Measurements from ENCODE around the gene GPR119.
"Not testable (repeated sequence)": the region's sequence is repeated elsewhere in the genome, so short reads cannot be mapped to it uniquely, and the experiment has no call there.

GPR119 gene

DNA sequence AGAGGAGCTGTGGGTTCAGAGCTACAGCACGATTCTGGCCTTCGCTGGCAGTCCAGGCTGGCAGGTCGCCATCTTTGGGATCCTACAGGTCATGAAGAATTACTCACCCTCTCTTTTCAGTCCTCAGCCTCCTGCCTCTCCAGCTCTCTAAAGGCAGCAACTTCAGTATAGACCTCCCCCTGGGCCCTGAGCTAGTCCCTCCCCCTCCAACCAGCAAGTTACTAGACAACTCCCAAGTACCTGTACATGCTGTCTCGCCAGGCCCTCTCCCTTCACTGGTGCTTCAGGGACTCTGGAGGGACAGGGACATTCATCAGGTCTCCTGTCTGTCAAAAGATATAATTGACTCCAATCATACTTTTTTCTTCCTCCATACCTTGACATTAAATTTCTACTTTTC is at the start of gene GPR119:
Gene GPR119, minus strand, starts transcription at position 155 of the 400 bp plus-strand sequence. CDS start 227 bp downstream, outside the sequence.
- DNase-seq, result no peak

DNA sequence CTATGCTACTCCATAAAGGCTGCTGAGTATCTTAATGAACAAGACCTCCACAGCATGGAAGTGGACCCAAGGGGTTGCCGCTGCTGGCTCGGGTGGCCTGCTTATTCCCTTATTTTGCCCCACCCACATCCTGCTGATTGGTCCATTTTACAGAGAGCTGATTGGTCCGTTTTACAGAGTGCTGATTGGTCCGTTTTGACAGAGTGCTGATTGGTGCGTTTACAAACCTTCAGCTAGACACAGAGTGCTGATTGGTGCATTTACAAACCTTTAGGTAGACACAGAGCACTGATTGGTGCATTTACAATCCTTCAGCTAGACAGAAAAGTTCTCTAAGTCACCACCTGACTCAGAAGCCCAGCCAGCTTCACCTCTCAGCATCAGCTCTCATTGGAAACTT is 43.8 kb upstream of the GPR119 start:
- DNase-seq, result not testable (repeated sequence)

DNA sequence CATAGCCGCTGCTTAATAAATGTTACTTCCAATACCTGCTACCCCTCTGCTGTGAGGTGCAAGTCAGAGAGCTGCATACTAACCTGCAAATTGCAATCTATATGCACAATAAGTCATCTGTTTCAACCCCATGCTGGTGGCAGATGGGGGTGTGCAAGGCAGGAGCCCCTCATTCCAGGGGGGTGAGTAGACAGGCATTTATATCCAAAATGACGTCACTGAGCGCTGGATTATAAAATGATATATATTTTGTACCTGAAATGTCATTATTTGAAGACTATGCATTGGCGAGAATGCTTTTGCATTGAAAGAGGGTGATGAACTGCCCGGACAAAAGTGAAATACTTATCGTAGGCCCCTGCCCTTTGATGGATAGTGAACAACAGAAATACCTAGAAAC is 41.1 kb upstream of the GPR119 start:
- no peak for DNase-seq

DNA sequence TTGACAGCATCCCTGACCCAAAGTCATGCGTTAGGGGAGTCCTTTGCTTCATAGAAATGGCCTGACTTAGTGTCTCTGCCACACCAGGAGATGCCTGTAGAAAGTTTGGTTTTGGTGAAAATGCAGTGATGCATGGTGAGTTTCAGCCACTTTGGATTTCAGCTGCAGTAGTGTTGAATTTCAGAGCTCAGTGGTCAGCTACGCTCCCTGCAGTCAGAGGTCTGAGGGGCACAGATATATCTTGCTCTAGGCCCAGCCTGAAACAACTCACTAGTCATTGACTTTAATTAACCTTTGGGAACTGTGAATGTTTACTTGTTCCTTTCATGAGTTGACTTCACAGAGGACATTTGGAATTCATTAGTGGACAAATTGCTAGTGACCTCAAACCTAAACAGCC is 33.8 kb upstream of the GPR119 start:
- no peak for DNase-seq

DNA sequence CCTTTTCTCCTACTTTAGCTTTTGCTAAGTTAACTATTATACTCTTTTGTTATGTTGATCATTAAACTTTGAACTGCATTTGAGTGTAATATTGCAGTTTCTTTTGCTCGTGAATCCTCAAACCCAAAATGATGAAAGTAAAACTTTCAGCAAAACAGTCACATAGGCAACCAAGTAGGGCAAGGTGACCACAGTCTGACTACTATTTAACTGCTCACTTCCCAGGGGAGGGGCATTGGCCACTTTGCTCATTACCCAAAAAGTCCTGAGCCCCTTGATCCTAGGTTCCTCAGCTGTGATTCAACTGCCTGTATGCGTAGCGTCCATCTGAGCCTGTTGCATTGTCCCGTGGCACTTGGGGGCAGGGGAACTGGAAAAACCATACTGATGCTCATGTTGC is 33.3 kb upstream of the GPR119 start:
- no peak for DNase-seq

DNA sequence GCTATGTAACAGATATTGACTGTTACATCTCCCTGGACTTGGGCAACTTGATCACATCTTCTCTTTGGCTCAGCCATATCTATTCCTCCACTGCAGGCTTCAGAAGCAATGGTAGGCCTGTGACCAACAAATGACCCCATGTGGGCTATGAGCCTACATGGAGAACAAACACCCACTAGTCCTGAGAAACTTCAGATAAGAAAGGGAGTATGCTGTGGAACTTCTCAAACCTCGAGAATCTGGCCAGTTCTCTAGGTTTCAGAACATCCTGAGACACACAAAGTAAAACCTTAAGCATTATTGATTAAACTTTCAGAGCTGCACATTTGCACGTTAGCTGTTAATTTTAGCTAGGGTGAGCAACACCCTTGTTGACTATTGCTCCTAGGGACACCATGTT is 32.6 kb upstream of the GPR119 start:
- DNase-seq, result no peak

DNA sequence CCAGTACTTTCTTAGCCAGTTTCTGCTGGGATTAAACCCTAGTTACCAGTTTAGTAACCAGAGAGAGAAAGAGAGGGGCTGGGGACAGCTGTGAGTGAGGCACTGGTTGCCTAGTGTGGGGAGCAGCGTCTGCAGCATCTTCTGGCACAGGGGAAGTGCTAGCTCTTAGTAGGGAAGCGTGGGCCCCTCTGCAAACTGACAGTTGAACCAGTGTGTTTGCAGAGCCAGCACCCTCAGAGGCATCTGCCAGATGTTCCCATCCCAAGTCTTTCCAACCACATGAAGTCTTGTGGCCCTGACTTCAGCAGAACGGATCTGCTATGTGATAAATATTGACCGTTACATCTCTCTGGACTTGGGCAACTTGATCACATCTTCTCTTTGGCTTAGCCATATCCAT is 31.3 kb upstream of the GPR119 start:
- no peak for DNase-seq

DNA sequence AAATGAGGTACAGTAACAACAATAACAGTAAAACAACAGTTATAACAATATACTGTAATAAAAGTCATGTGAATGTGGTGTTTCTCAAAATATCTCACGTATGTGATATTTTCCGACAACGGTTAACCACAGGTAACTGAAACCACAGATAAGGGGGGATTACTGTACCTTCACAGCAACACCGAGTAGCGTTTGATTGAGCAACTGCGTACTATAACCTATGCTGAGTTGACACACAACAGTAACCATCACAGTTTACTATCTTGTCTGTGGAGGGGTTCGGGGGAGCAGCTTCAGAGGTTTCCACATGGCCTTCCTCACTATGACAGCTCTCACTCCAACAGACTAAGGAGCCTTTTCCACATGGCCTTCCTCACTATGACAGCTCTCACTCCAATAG is 29.7 kb upstream of the GPR119 start:
- DNase-seq, result no peak

DNA sequence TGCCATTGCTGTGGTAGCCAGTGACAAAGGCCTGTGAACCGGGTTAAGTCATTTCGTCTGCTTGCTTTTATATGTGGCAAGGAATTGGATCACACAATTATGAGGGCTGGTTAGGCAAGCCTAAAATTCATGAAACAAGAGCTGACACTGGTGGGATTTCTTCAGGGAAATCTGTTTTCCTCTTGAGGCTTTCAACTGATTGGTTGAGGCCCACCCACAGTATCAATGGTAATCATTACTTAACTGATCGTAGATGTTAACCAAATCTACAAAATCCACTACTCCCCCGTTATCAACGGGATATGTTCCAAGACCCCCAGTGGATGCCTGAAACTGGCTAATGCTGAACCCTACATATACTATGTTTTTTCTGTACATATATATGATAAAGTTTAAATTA is 29.3 kb upstream of the GPR119 start:
- no peak for DNase-seq

DNA sequence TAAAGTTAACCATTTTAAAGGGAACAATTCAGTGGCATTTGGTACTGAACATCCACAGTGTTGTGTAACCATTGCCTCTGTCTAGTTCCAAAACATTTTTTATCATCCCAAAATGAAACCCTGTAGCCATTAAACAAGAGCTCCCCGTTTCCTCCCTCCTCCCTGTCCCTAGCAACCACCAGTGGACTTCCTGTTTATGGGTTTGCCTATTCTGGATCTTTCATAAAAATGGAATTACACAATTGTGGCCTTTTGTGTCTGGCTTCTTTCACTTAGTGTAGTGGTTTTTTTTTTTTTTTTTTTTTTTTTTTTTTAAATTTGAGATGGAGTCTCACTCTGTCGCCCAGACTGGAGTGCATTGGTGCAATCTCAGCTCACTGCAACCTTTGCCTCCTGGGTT is 27.9 kb upstream of the GPR119 start:
- DNase-seq, result no peak

DNA sequence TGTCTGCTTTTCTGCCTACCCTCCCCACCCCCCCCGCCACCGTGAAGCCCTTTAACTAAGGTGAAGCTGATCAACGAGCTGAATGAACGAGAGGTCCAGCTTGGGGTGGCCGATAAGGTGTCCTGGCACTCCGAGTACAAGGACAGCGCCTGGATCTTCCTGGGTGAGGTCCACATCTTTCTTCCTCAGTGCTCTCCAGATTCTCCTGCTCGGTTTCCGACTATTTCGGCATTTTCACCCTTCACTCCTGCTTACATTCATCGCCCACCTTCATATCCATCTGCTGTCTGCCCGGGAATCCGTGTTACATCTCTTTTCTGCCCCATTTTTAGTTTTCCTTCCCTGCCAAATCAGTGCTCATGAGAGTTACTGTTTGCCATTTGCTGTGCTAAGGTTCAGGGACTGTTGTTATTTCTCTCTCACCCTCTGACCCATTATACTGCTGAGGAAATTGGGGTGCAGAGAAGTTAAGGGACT is 16.8 kb upstream of the GPR119 start:
- no peak for DNase-seq

DNA sequence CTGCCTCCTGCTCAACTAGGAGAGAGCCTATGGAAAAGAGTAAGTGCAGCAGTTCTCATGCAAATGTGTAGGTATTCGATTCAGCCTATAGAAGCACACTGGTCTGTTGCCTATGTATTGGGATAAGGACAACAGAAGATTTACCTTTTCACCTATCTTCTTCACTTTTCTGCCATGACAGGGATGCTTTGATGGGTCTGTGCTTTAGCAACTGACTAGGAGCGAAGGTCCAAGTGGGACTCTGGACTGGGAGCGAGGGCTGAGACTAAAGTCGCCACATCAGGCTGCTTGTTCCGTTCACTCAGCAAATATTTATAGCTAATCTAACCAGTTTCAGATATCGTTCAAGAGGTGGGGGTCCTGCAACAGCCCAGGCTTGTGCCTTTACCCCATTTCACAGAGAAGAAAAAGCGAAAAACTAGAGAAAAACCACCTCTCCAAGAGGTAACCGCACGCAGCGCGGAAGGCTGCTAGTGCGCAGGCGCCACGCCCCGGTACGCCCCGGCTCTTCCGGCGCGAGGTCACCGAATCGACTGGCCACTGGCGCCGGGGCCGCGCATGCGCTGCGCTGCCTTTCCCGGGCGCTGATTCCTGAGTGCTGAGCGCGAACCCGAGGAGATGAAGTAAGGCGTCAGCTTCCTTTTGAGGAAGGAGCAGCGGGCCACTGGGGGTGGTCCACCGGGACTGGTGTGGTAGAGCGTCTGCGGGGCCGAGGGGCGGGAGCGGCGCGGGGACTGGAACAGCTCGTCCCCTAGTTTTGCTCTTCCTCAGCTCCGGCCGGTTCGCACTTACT is 16.1 kb upstream of the GPR119 start, which contains the start of gene RBMX2:
Gene RBMX2, plus strand, starts transcription at position 573 of the 793 bp plus-strand sequence. Its CDS starts 46 bp downstream, at position 619.
- peak; percentile 69 for DNase-seq

DNA sequence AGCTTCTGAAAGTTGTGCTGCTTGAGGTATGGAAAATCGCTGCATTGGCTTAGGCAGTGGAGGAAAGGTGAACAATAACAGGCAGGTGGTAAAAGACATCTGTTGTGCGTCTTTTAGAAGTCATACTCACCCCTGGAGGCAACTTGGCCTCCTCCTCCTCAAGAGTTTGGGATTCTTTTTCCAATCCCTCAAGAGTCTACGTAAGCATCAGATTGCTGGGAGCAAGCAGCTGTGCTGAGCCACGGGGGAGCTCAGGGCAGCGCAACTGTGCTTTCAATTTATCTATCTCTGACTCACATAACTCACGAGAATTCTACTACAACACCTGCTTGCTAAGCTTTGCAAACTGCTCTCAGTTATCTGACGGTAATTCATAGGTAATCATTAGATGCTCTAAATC is 9.9 kb upstream of the GPR119 start:
- DNase-seq, result no peak

DNA sequence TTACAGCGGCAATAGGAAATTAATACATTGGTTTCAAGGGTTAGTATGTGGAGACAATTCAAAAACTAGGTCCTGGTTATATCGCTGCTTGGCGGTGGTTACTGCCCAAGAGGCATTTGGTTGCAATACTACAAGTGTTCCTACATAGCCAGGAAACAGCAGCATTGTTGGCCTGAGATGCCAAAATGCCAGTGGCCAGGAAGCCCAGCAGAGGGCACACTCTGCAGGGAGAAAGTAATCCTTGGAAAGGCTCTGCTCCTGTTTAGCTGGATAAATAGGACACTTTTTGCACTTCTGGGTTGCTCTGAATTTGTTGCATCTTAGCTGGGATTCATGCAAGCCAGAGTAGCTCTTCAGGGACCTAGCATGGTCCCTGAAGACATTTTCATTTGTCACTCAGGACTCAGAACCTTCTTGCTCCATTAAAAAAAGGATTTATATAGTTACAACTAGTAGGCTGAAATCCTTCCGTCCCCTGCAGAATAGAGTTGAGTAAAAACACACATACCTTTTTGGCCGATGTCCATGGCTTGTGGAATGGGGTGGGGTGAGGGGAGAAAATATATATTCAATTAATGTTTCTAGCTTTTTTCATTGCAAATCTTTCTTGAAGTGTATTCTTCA is 8.1 kb upstream of the GPR119 start:
- DNase-seq, result no peak

DNA sequence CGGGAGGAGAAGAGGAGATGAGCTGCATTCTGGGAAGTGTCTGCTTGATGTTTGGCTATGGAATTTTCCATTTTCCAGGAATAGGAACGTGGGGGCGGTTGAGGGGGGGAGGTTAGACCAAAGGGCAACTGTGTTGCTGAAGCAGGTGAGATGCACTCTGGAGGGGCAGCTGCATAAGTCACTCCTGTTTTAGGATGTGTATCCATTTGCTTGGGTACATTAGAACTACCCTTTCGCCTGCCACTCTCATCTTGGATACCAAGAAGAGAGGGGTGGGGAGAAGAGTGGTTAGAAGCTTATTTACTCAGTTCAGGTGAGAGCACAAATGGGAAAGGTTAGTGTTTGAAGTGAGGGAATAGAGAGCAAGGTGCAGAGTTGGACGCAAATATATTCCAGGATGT is 934 bp upstream of the GPR119 start:
- no peak for DNase-seq

DNA sequence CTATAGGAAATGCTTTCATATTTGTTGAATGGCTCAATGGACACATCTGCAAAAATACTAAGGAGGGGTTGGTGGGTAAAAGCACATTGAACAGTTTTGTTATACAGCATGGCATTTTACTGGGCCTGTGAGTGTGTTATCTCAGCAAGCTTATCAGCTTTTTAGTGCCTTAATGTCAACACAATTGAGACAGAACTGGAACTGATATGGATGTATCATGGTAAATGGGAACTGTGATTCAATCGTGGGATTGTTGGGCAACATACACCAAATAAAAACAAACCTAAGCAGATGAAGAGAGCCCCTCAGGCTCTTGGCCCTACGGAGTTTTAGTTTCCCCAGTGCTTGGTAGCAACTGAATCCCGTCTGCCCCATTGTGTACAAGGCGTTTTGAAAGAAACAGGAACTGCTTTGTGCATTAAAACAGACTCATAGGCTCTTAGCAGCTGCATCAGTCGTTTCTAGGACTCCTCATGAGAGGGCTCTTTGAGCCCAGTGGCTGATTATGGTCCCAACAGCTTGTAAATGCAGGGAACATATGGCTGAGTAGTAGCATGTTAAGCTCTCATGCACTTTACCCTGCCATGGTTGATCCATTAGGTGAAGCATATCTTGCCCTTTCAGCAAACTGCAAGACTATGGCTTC is 7.3 kb downstream of the GPR119 start:
- no peak for DNase-seq

DNA sequence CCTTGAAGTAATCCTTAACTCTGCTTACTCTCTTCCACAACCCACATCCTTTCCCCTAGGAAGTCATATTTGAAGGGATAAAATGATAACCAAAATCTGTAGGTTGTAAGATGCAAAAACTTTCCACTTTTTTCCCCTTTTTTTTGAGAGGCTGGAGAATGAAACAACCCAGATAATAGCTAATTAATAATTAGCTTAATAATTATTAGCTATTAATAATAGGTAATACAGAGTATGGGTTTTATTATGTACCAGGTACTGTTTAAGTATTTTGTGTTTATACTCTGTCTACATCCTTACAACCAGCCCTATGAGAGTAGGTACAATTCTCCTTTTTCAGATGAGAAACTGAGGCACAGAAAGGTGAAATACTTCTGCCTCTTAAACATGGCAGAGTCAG is 9.4 kb downstream of the GPR119 start:
- no peak for DNase-seq

DNA sequence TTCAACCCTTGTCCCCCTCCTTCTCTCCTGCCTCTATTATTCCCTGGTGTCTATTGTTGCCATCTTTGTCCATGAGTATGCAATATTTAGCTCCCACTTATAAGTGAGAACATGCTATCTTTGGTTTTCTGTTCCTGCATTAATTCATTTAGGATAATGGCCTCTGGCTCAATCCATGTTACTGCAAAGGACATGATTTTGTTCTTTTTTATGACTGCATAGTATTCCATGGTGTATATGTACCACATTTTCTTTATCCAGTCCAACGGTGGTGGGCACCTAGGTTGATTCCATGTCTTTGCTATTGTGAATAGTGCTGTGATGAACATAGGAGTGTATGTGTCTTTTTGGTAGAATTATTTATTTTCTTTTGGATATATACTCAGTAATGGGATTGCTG is 33.4 kb downstream of the GPR119 start:
- DNase-seq, result not testable (repeated sequence)

DNA sequence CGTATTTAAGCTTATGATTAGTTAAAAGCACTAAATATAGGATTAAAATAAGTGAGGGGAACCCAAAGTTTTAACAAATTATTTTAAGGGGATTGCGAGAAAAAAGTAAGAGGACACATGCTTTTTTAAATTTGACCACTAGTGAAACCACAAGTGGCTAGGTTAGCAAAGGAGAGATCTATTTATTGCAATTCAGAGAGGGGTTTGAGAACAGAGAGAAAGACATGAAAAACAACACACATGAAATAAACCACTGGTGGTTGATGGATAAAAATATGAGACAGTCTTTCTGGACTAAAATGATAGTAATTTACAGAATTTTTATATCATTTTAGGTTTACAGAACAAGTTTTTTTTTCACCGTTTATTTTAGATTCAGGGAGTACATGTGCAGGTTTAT is 33.9 kb downstream of the GPR119 start:
- no peak for DNase-seq

DNA sequence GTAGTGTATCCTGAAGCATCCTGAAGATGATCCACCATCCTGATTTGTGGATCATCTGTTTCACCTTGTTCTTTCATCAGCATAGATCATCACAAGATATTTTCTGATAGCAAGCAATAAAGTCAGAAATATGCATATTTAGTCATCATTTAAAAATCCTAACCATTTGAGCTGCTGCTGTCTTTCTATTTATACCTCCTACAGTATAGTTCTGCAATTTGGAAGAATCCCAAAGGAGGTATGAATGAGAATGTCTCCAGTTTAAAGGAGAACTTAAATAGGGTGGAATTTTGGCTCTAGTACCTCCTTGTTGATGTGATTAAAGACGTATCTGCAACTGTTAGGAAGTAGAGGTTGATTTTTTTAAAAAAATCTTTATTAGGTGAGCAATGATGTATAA is 38.2 kb downstream of the GPR119 start:
- no peak for DNase-seq

DNA sequence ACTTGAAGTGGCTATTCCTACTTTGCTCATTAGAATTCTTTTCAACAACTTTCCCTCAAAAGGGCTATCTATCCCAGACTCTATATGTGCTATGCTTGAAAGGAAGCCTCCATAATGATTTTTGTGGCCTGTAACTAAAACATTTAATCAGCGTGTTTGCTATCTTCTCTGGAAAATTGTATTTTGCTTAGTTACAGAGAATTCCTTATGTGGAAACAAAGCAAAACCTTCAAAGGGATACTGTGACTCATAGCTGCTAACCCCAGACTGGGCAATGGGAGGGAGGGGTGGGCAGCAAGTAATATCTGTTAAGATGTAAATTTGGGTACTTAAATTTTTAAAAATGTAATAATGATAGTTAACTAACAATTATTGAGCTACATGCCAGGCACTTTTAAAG is 42.1 kb downstream of the GPR119 start:
- no peak for DNase-seq

DNA sequence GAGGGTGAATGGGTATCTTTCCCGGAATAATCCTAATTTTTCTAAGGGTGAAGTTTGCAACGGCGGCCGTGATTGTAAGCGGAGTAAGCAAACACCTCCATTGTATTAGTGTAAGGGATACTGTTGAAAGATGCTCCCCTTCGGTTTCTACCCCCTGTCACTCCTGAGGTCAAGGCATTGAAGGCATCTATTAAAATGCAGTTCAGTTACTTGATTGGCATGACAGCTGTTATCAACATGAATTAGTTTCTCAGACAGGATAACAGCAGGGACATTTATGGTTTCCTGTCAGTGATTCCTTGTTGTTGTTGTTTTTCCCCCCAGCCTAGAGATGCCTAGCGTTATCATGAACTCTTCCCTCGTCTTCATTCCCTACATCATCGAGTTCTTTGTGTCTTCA is 45.2 kb downstream of the GPR119 start:
- DNase-seq, result no peak

DNA sequence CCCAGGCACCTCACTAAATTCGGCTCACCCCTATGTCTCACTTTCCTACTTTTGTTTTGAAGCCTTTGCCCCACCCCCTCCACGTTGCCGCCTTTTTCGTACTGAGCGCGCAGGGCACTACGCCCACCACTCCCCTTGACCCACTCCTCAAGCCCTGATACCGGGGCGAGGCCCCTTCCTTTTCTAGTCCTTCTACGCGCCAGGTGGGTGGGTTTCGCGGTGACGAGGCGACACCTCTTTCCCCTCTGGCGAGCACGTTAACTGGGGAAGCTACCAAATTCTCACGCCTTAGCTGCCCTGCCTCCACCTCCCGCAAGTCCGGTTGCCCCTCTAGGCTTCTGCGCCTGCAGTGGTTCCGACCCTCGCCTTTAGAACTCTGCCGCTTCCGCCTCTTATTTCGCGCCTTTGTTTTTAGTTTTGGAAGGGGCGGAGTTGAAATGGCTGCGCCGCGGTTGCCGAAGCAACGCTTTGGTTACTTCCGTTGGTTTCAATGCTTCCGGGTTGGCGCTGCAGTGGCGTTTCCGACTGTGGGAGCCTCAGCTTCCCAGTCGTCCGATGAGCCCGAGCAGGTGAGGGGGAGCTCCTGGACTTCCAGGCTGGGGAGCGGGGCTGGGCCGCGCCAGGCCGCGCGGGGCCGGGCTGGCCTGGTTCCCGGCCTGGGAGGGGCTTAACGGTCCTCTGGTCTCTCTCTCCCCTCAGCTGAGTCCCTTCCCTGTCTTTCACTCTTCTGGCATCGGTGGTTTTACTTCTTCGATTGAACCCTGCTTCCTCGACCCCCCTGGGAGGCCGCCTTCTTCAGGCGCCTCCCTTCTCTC is 45.9 kb downstream of the GPR119 start, which contains the start of gene SLC25A14:
Gene SLC25A14, plus strand, starts transcription at position 512 of the 815 bp plus-strand sequence. CDS start 360 bp downstream, outside the sequence.
- DNase-seq, result peak; percentile 63

Measured in stimulated activated CD4-positive, alpha-beta T cell treated with anti-CD3 and anti-CD28 coated beads, Interleukin-4, amount 100 ng/mL, for 1 hour (primary cell).